ACC112 (cell line): ENCODE results near the gene RPS21.
"Not testable (repeated sequence)": the region's sequence is repeated elsewhere in the genome, so short reads cannot be mapped to it uniquely, and the experiment has no call there.

Source experiments
- H2AFZ ChIP-seq: fragments of 200-600 bp; sonication (generic); one replicate; pipeline ENCODE4 v1.6.0; 2017; ENCODE audit warnings: antibody characterized with exemption, low read length; ENCODE audit not compliant: unreplicated experiment
- H3K27ac ChIP-seq: fragments of 200-600 bp; sonication (generic); 2 replicates; pipeline ENCODE4 v1.5.1; 2014; ENCODE audit warnings: low read depth, mild to moderate bottlenecking, antibody characterized with exemption, low read length, moderate library complexity
- H3K27me3 ChIP-seq: fragments of 200-600 bp; sonication (generic); 2 replicates; pipeline ENCODE4 v1.6.1; 2014; ENCODE audit warnings: mild to moderate bottlenecking, antibody characterized with exemption, low read length, moderate library complexity, mixed read lengths; ENCODE audit not compliant: insufficient read depth
- H3K36me3 ChIP-seq: fragments of 200-600 bp; sonication (generic); 2 replicates; pipeline ENCODE4 v1.6.1; 2016; ENCODE audit warnings: mild to moderate bottlenecking, antibody characterized with exemption, low read length, moderate library complexity, mixed read lengths; ENCODE audit not compliant: insufficient read depth
- H3K4me1 ChIP-seq: fragments of 200-600 bp; sonication (generic); one replicate; pipeline ENCODE4 v1.6.1; 2016; ENCODE audit warnings: low read length, mixed read lengths; ENCODE audit not compliant: insufficient read depth, unreplicated experiment, control insufficient read depth
- H3K4me3 ChIP-seq: fragments of 200-600 bp; sonication (generic); 2 replicates; pipeline ENCODE4 v1.5.1; 2014; ENCODE audit warnings: mild to moderate bottlenecking, low read depth, low read length
- H3K79me2 ChIP-seq: fragments of 200-600 bp; sonication (generic); one replicate; pipeline ENCODE4 v1.6.0; 2016; ENCODE audit warnings: low read length; ENCODE audit not compliant: control insufficient read depth, unreplicated experiment, insufficient read depth

The RPS21 gene

GRCh38 chr20:62425281-62426058 lies 38.6 kb downstream of the RPS21 start:
- Histone ChIP-seq H3K4me1 (no peaks in the 10 kb centered on the region), H3K79me2 (no peaks in the 10 kb centered on the region), H3K27ac (no peak overlapping the region), H3K27me3 (peaks cover 11% of the 10 kb centered on the region), H3K36me3 (no peaks in the 10 kb centered on the region), H3K4me3 (no peak overlapping the region), H2AFZ (no peak overlapping the region)

- not testable (repeated sequence) for H3K36me3 ChIP-seq, H3K4me1 ChIP-seq, H3K4me3 ChIP-seq, H3K27ac ChIP-seq, H3K79me2 ChIP-seq, H2AFZ ChIP-seq
- peaks cover 11% of the 10 kb centered on the region for H3K27me3 ChIP-seq
Observed at GRCh38 chr20:62426059-62426348, 39.1 kb downstream of the RPS21 start.

GRCh38 chr20:62426699-62427131 lies 39.8 kb downstream of the RPS21 start:
- Histone ChIP-seq H3K4me3 (no peak overlapping the region), H3K36me3 (no peaks in the 10 kb centered on the region), H3K4me1 (no peaks in the 10 kb centered on the region), H2AFZ (no peak overlapping the region), H3K27ac (no peak overlapping the region), H3K79me2 (no peaks in the 10 kb centered on the region), H3K27me3 (peaks cover 11% of the 10 kb centered on the region)

- no peak within 1 kb of the TSS for H3K27ac ChIP-seq
- H3K4me1 ChIP-seq, result no peaks in the 10 kb centered on the region
- no peak within 1 kb of the TSS for H3K4me3 ChIP-seq
- H3K36me3 ChIP-seq, result no peaks in the 10 kb centered on the region
- no peak within 1 kb of the TSS for H2AFZ ChIP-seq
- peaks cover 11% of the 10 kb centered on the region for H3K27me3 ChIP-seq
- no peaks in the 10 kb centered on the region for H3K79me2 ChIP-seq
Observed at GRCh38 chr20:62427172-62428001, 40.5 kb downstream of the RPS21 start, which contains the start of gene RBBP8NL. Gene RBBP8NL, minus strand, starts transcription at chr20:62427539. Its CDS starts 7,892 bp downstream, at chr20:62419647.

- peaks cover 8% of the 10 kb centered on the region for H3K27me3 ChIP-seq
Observed at GRCh38 chr20:62428002-62428372, 41.1 kb downstream of the RPS21 start.

GRCh38 chr20:62428396-62429295 lies 41.7 kb downstream of the RPS21 start:
- Histone ChIP-seq H3K36me3 (no peaks in the 10 kb centered on the region), H3K79me2 (no peaks in the 10 kb centered on the region), H2AFZ (no peak overlapping the region), H3K4me1 (no peaks in the 10 kb centered on the region), H3K27ac (no peak overlapping the region), H3K4me3 (no peak overlapping the region), H3K27me3 (peaks cover 9% of the 10 kb centered on the region)

More at GRCh38 chr20:62428002-62428372, 41.1 kb downstream of the RPS21 start:
- Histone ChIP-seq H3K79me2 (no peaks in the 10 kb centered on the region), H2AFZ (no peak overlapping the region), H3K4me1 (no peaks in the 10 kb centered on the region), H3K36me3 (no peaks in the 10 kb centered on the region), H3K4me3 (no peak overlapping the region), H3K27ac (no peak overlapping the region)

GRCh38 chr20:62429455-62430310 lies 42.8 kb downstream of the RPS21 start:
- Histone ChIP-seq H3K4me3 (no peak overlapping the region), H3K4me1 (no peaks in the 10 kb centered on the region), H3K27ac (no peak overlapping the region), H3K36me3 (no peaks in the 10 kb centered on the region), H3K27me3 (peaks cover 16% of the 10 kb centered on the region), H3K79me2 (no peaks in the 10 kb centered on the region), H2AFZ (no peak overlapping the region)

GRCh38 chr20:62430311-62430853 lies 43.5 kb downstream of the RPS21 start:
- Histone ChIP-seq H3K27ac (no peak overlapping the region), H2AFZ (no peak overlapping the region), H3K79me2 (no peaks in the 10 kb centered on the region), H3K36me3 (no peaks in the 10 kb centered on the region), H3K27me3 (peaks cover 23% of the 10 kb centered on the region), H3K4me1 (no peaks in the 10 kb centered on the region), H3K4me3 (no peak overlapping the region)

- H3K27me3 ChIP-seq, result peaks cover 26% of the 10 kb centered on the region
- H3K4me1 ChIP-seq, result no peaks in the 10 kb centered on the region
- H3K36me3 ChIP-seq, result no peaks in the 10 kb centered on the region
- H2AFZ ChIP-seq, result no peak overlapping the region
- H3K4me3 ChIP-seq, result no peak overlapping the region
- H3K79me2 ChIP-seq, result no peaks in the 10 kb centered on the region
- H3K27ac ChIP-seq, result no peak overlapping the region
Observed at GRCh38 chr20:62430866-62431447, 44.1 kb downstream of the RPS21 start.
